HG02938 (cell line): ENCODE measurements around the gene PDE3A.

Experiments used
- ATAC-seq: cut with Tn5 transposase; IDR thresholded peaks from one replicate; pipeline ENCODE4 v1.9.1; 2021; ENCODE audit warnings: mild to moderate bottlenecking, moderate library complexity; ENCODE audit not compliant: unreplicated experiment

The PDE3A gene

GRCh38 chr12:20681334-20681733 is 313.0 kb downstream of the PDE3A start:
- ATAC-seq, result no peak

GRCh38 chr12:20695232-20695631 is 326.9 kb downstream of the PDE3A start, which contains the start of gene SLCO1C1:
Gene SLCO1C1 (plus strand): TSS chr12:20695332. CDS start chr12:20699577, 4,245 bp downstream.
- ATAC-seq, result no peak

- no peak for ATAC-seq
These were observed 328.0 kb downstream of the PDE3A start for GRCh38 chr12:20696181-20696905.

GRCh38 chr12:20701106-20701505 is 332.8 kb downstream of the PDE3A start:
- ATAC-seq, result no peak

GRCh38 chr12:20704860-20705259 is 336.5 kb downstream of the PDE3A start:
- no peak for ATAC-seq

- ATAC-seq, result no peak
These were observed 343.5 kb downstream of the PDE3A start for GRCh38 chr12:20711846-20712245.

GRCh38 chr12:20716037-20716436 is 347.7 kb downstream of the PDE3A start:
- ATAC-seq, result no peak

- ATAC-seq, result no peak
These were observed 348.6 kb downstream of the PDE3A start for GRCh38 chr12:20716985-20717384.

- ATAC-seq, result no peak
These were observed 350.0 kb downstream of the PDE3A start for GRCh38 chr12:20718294-20718693.

GRCh38 chr12:20722142-20722541 is 353.8 kb downstream of the PDE3A start:
- ATAC-seq, result no peak

- ATAC-seq, result no peak
These were observed 362.9 kb downstream of the PDE3A start for GRCh38 chr12:20731274-20731673.
